HG03571 (cell line): ENCODE data around the gene ITPA.

Source experiments
- ATAC-seq: cut with Tn5 transposase; IDR thresholded peaks from one replicate; pipeline ENCODE4 v1.9.1; 2021; ENCODE audit not compliant: unreplicated experiment

The ITPA gene

DNA sequence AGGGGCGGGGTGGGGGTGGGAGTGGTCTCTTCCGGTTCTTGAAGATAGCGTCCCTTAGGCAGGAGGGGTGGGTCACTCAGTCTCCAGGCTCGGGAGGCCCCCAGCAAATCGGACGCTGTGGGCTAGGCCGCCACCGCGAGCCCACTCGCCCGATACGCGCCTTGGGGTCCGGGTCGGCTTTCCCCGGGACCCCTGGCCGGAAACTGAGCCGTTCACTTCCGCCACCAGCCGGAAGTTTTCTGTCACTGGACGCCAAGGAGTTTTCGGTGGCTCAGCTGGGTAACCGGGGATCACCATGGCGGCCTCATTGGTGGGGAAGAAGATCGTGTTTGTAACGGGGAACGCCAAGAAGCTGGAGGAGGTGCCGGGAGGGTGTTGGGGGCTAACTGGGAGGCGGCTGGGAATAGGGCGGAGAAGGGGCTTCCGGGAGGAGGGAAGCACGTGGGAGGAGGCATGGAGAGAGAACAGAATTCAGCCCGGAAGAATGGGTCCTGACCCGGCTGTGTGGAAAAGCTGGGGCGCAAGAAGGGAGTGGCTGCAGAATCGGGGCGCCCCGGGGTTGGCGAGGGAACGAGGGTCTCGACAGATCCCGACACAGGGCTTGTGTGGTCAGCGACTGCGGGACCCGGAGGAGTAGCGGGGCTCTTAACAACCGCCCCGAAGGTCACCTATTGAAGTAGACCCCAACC is at the start of gene ITPA:
Gene ITPA, plus strand, starts transcription at position 242 of the 689 bp plus-strand sequence. Its CDS starts 54 bp downstream, at position 296.
- ATAC-seq: no peak

DNA sequence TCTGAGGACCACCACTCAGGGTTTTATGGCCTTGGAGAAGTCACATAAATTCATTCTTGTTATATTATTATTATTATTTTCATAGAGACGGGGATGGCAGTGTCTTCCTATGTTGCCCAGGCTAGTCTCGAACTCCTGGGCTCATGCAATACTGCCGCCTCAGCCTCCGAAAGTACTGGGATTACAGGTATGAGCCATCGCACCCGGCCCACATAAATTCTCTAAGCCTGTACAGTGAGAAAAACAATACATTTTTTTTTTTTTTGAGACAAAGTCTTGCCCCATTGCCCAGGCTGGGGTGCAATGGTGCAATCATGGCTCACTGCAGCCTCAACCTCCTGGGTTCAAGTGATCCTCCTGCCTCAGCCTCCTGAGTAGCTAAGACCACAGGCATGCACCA is 48.9 kb upstream of the ITPA start:
- ATAC-seq: no peak

GRCh38 chr20:3161316-3162079 is 47.8 kb upstream of the ITPA start:
- no peak for ATAC-seq

DNA sequence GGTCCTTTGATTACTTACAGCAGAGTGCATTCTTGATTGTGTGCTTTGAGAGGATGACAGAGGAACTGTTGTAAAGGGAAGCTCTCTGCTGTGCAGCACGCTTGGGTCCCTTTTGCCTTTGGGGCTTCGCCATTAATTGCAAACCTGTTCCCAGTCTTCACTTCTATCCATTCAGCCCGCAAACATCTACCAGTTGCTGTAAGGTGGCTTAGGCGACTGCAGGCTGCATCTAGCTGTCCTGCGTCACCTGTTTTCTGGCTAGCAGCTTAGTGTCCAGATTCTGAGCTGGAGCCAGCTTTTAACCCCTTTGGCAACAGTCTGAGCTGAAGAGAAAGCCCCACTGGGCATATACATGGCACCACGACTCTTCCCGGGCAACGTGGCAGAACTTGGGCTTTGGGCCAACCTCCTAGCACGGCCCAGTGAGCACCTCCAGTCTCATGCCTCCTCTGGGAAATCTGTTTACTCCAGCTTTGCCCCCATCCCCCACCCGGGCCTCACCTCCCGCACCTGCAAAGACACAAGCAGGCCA is 47.2 kb upstream of the ITPA start:
- ATAC-seq: no peak

- ATAC-seq: no peak
Observed at GRCh38 chr20:3163099-3164042, 45.9 kb upstream of the ITPA start.

DNA sequence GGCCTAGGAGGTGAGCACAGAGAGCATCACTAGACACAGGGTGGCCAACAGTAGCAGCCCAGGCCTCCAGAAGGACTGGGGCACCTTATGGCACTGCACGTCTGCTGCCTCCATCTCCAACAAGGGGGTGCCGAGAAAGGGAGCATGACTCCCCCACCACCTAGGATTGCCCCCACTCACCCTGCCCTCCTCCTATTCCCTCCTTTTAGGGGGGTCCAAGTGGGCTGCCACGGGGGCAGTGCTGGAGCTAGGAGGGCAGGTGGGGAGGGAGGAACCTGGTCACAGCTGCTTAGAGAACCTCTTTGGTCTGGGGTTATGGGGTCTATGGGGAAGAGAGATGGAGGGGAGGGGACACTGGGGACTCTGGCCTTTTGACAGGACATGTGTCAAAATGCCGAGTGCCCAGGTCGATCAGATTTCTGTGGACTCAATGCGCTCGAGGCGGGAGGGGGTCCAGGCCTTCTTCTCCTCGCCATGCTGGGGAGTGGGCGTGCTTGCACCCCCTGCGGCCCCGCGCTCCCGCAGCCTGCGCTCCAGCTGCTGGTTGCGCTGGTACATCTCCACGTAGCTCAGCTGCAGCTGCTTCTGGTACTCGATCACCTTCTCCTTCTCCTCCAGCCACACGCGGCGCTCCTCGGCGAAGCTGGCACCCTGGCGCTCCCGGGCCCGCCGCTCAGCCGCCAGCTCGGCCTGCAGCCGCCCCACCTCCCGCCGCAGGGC is 45.1 kb upstream of the ITPA start:
- ATAC-seq: no peak

DNA sequence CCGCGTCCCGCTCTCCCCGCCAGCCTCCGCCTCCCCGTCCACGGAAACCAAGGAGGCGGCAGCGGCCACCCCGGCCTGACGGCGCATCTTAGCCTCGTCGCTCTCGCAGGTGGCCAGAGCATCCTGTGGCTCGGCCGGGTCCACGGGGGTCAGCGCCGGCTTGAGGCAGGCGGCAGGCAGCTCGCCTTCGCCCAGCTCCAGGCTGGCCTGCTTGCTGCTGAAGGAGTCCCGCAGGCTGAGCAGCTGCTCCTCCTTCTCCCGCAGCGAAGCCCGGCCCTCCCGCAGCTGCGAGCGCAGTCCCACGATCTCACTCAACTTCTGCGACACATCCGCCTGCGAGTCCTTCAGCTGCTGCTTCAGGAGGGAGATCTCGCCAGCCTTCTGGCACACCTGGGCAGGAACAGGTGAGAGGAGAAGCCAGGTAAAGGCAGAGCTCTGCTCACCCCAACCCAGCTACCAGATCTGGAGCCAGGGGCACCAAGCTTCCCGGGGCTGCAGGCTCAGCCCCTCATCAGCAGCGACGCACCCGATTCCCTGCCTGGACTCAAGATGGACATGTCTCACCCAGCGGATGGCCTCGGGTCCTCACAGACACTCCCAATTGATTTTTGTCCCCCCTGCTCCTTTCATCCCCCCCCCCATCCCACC is 44.4 kb upstream of the ITPA start:
- ATAC-seq: no peak

GRCh38 chr20:3165473-3166337 is 43.6 kb upstream of the ITPA start:
- no peak for ATAC-seq

GRCh38 chr20:3166338-3166912 is 42.9 kb upstream of the ITPA start:
- ATAC-seq: no peak

DNA sequence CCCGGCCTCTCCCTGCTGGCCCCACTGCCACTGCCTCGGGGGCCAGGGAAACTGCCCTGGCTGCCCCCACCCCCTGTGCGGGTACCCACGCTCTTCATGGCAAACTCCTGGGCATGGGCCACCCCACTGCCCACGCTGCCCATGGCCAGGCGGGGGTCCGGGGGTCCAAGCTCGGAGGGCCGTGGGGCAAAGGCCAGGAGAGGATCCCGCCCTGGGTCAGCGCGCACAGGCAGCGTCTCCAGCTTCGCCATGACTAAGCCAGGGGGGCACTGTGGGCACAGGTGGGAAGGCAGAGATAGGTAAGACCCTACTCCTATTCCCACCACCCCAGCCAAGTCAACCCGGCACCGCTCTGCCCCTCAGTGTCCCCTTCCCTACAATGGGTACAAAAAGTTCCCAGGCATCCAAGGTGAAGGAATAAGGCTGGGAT is 42.4 kb upstream of the ITPA start:
- ATAC-seq: no peak

DNA sequence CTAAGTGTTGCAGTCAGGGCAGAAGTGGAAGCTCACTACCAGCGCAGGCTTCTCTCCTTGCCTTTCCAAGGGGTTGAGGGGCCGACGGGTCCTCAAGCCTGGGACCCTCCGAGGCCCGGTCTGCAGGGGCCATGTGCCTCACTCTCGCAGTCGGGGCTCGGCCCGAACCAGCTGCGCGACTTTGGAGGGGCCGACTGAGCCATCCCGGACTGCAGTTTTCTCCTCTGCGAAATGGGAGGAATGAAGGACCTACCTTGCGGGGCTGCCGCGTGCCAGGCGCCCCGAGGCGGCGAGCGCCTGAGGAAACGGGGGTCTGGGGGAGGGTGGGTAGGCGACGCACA is 41.6 kb upstream of the ITPA start:
- ATAC-seq: no peak

GRCh38 chr20:3168079-3168828 is 41.0 kb upstream of the ITPA start:
- ATAC-seq: no peak

DNA sequence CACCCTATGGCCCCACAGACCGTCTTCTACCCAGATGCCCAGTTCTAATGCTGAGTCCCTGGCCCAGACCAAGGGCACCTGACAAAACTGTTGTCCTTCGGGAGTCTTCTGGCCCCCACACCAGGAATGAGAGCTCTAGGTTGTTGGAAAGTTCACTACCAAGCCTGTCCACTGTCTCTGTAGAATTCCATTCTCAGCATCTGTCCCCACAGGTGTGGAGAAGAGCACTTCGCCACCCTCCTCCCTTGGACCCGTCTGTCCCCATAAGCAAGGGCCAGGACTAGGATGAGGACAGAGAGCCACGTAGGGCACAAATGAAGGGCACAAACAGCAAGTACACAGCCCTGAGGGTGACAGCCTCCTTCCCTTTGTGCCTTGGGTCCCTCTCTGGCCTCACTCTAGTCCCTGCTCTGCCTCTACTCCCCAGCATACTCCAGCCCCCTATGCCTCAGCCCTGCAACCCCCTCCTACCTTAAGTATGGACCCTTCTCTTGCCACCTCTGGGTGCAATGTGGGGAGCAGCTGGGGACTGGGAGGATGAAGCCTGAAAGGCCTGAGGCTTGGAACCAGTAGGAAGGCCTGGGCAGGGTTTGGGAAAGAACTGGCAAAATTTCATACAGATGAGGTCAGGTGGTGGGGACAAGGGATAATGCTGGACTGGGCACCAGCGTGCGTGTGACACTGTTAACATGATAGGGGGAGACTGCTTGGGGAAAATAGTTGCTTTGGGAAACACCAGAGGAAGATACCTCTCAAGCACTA is 40.3 kb upstream of the ITPA start:
- no peak for ATAC-seq

DNA sequence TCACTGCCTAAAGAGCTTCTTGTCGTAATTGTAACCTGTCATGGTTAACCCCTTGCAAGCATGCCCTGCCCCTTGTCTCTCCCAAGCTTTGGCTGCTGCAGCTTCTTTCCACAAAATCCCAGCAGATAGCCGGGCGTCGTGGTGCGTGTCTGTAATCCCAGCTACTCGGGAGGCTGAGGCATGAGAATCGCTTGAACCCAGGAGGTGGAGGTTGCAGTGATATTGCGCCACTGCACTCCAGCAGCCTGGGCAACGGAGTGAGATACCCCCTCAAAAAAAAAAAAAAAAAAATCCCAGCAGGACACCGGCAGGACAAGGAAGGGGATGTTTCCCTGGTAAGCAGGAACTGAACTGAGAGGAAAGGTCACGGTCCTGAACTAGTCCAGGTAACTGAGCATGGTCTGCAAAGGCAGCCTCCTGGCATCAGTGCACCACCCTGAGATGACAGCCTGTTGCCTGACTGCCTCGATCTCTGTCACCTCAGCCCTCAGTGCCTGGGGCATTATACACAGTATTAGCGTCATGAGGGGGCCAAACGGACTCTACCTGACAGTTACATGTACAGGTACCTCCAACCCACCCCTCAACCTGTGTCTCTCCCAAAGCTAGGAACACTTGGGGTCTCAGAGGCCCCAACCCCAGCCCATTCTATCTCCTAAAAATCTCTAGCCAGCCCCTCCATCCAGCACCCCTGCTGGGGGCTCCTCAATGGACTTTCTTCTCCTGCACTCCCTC is 37.7 kb upstream of the ITPA start:
- ATAC-seq: no peak

DNA sequence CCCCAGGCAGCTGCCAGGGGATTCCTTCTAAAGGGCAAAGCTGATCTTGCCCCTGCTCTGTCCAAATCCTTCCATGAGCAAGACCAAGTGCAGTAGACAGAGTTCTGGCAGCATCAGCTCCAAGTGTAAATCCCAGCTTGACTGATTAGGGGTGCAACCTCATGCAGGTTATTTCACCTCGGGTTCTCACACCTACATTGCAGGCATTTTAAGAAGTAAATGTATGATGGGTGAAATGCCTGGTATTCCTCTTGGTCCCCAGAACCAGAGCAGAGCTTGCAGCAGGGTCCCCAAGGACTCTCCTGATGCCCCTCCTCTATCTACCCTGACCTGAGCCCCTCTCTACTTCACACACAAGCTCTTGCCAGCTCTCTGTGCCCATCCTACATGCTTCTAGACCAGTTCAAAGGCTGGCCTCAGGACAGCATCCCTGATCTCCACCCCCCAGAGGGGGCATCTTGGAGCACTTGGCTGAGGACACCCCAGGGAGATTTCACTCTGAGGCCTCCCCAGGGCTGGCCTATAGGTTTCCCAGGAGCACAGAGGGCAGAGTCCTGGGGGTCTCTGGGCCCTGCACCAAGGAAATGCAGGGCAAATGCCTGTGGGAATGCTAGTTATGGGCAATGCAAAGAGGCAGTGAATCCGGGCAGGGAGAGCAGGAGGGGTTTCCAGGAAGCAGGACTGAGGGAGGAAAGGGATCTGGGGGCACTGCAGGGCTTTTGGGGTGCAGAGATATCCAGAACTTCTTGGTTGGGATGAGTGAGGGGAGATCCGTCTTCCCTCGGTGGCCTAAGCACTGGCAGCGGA is 37.0 kb upstream of the ITPA start:
- ATAC-seq: no peak
